Endodermal cell (in vitro differentiated cells): ENCODE data around the gene HSD11B2. TPM values are rescaled to one million over a fixed set of nuclear protein-coding genes. Genes with fewer than 3 reads are reported as not detected.

ENCODE experiments used
- DNase-seq: peaks from one replicate; pipeline ENCODE4 v3.0.0-alpha.2; 2017
- H3K27ac ChIP-seq: 2 replicates; pipeline ENCODE4 v1.5.1; 2013; ENCODE audit warnings: mild to moderate bottlenecking, low read depth, low read length, moderate library complexity
- H3K27me3 ChIP-seq: 2 replicates; pipeline ENCODE4 v1.6.1; 2013; ENCODE audit warnings: mild to moderate bottlenecking, low read length, moderate library complexity; ENCODE audit not compliant: insufficient read depth, control insufficient read depth, poor library complexity, severe bottlenecking
- H3K36me3 ChIP-seq: 2 replicates; pipeline ENCODE4 v1.7.0; 2013; ENCODE audit warnings: mild to moderate bottlenecking, low read length, moderate library complexity; ENCODE audit not compliant: control insufficient read depth, insufficient read depth
- H3K4me1 ChIP-seq: one replicate; pipeline ENCODE4 v1.7.0; 2013; ENCODE audit warnings: low read length; ENCODE audit not compliant: control insufficient read depth, insufficient read depth
- H3K4me3 ChIP-seq: 2 replicates; pipeline ENCODE4 v1.5.1; 2013; ENCODE audit warnings: mild to moderate bottlenecking, low read length, moderate library complexity
- H3K9ac ChIP-seq: 2 replicates; pipeline ENCODE4 v1.6.1; 2013; ENCODE audit warnings: mild to moderate bottlenecking, low read length, moderate library complexity; ENCODE audit not compliant: poor library complexity, severe bottlenecking; ENCODE audit errors: extremely low read depth
- H3K9me3 ChIP-seq: 2 replicates; pipeline ENCODE4 v1.6.1; 2013; ENCODE audit warnings: mild to moderate bottlenecking, low read length, moderate library complexity; ENCODE audit not compliant: control insufficient read depth
- H3K27ac Mint-ChIP-seq: 2 replicates; pipeline ENCODE4 v1.8.0; 2020; ENCODE audit warnings: mixed read lengths
- H3K27me3 Mint-ChIP-seq: 2 replicates; pipeline ENCODE4 v1.8.0; 2021; ENCODE audit warnings: mild to moderate bottlenecking, mixed read lengths; ENCODE audit not compliant: insufficient read depth
- H3K36me3 Mint-ChIP-seq: 2 replicates; pipeline ENCODE4 v1.8.0; 2020; ENCODE audit warnings: low read depth, mixed read lengths
- H3K4me1 Mint-ChIP-seq: 2 replicates; pipeline ENCODE4 v1.8.0; 2020; ENCODE audit warnings: mixed read lengths
- H3K4me3 Mint-ChIP-seq: 2 replicates; pipeline ENCODE4 v1.8.0; 2020; ENCODE audit warnings: mild to moderate bottlenecking, moderate library complexity, mixed read lengths
- H3K9me3 Mint-ChIP-seq: 2 replicates; pipeline ENCODE4 v1.8.0; 2020; ENCODE audit warnings: mild to moderate bottlenecking, mixed read lengths
- WGBS, 2 experiments: methylation state at CpG; one replicate each; pipeline versions ENCODE4 v1.1.5 to v1.1.7; 2013; ENCODE audit warnings: missing lambda C conversion rate in 2 of 2, mixed read lengths in 1 of 2; ENCODE audit not compliant: insufficient coverage in 1 of 2, insufficient read length in 1 of 2; 5-methylcytosine and 5-hydroxymethylcytosine counted together
- total RNA-seq, 2 donors: library from RNA; stranded (reverse); fragmentation: NEBNext Ultra II Directional in 1 of 2; extraction: Animal tissue kit (Norgen Biotek cat#: 25700) in 1 of 2; gene quantifications; 2 replicates in 1 of 2; 3 replicates in 1 of 2; pipeline ENCODE4 v1.2.1, GENCODE V29; 2021
- TF ChIP-seq, protein P1 (sequence below): fragments of 200-600 bp; sonication (generic); conservative IDR thresholded peaks from 2 replicates; pipeline ENCODE4 v1.5.0; 2021; ENCODE audit warnings: antibody characterized with exemption, mild to moderate bottlenecking

HSD11B2 gene
- total RNA-seq, 2 donors from 2014 or later, result 10.4 to 14.7 TPM

DNA sequence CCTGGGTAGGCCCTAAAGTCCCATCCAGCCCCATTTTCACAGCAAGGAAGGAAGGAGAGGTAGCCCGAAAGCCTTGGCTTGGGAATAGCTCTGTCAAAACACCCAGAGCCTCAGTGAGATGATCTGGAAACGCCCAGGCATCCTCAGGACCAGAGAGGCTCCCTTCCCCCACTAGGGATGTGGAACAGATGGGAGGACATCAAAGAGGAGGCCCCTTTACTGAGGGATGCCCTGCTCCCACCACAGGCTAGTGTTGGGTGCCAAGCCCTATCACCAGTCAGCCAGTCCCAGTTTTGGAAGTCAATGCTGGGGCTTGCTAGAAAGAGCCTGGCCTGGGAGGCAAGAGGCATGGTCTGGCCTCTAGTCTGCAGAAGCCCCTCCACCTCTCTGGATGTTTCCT lies 42.3 kb upstream of the HSD11B2 start:
- Histone ChIP-seq H3K27ac (no peak overlapping the region), H3K4me3 (no peak overlapping the region), H3K27me3 (peaks cover 19% of the 10 kb centered on the region), H3K9me3 (no peaks in the 10 kb centered on the region), H3K4me1 (peaks cover 5% of the 10 kb centered on the region), H3K36me3 (no peaks in the 10 kb centered on the region), H3K9ac (no peak overlapping the region)
- Mint-ChIP-seq H3K9me3 (no peaks in the 10 kb centered on the region), H3K4me3 (no peak overlapping the region), H3K27ac (no peak overlapping the region), H3K27me3 (peaks cover 53% of the 10 kb centered on the region), H3K36me3 (no peaks in the 10 kb centered on the region), H3K4me1 (no peaks in the 10 kb centered on the region)
- DNase-seq, result no peak
- WGBS, 2 experiments, result 80% methylated on average over 1 to 2 of the region's 2 CpGs
- TF ChIP-seq, protein P1, sequence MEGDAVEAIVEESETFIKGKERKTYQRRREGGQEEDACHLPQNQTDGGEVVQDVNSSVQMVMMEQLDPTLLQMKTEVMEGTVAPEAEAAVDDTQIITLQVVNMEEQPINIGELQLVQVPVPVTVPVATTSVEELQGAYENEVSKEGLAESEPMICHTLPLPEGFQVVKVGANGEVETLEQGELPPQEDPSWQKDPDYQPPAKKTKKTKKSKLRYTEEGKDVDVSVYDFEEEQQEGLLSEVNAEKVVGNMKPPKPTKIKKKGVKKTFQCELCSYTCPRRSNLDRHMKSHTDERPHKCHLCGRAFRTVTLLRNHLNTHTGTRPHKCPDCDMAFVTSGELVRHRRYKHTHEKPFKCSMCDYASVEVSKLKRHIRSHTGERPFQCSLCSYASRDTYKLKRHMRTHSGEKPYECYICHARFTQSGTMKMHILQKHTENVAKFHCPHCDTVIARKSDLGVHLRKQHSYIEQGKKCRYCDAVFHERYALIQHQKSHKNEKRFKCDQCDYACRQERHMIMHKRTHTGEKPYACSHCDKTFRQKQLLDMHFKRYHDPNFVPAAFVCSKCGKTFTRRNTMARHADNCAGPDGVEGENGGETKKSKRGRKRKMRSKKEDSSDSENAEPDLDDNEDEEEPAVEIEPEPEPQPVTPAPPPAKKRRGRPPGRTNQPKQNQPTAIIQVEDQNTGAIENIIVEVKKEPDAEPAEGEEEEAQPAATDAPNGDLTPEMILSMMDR, result no peak

DNA sequence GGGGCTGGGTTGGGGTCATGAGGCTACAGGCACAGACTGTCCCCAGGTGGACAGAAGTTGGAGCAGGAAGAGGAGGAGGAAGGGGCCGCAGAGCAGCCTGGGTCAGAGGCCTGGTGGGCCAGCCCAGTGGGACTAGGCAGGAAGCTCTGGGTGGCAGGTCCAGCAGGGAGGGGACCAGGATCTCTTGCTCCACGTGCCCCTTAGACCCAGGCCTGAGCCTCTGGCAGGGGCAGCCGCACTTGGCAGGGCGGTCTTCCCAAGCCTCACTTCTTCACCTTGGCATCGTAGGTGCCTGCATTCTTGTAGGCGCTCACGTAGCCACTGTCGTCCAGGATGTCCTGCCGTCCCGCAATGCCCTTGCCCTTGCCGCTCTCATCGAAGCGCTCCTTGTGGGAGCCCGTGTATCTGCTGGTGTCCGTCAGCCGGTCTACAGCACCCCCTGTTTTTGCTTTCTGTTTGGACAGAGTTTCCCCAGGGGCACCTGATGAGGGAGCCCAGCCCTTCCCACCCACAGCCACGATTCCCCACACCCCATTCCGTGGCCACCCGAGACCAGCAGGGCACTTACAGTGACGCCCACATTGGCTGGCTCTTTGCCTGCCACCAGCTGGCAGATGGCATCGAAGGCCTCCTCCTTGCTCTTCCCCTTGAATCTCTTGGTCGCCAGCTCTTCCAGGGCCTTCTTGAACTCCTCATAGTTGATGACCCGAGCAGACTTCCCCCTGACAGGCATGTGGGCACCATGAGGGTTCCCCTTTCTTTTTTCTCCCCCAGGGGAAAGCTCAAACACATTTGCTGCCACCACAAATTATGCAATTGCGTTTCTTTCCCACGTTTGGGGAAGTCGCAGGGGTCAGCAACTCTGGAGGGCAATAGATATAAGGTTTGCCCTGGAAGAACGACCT lies 40.8 kb upstream of the HSD11B2 start:
- Mint-ChIP-seq H3K27me3 (peaks cover 67% of the 10 kb centered on the region), H3K36me3 (no peaks in the 10 kb centered on the region), H3K4me3 (no peak overlapping the region), H3K9me3 (no peaks in the 10 kb centered on the region), H3K4me1 (peaks cover 3% of the 10 kb centered on the region), H3K27ac (no peak overlapping the region)
- Histone ChIP-seq H3K27ac (no peak overlapping the region), H3K27me3 (peaks cover 35% of the 10 kb centered on the region), H3K9ac (no peak overlapping the region), H3K4me3 (no peak overlapping the region), H3K9me3 (no peaks in the 10 kb centered on the region), H3K4me1 (peaks cover 5% of the 10 kb centered on the region), H3K36me3 (no peaks in the 10 kb centered on the region)
- DNase-seq, result no peak
- 91% methylated on average over 24 to 27 of the region's 27 CpGs for WGBS, 2 experiments
- TF ChIP-seq, protein P1, result no peak

DNA sequence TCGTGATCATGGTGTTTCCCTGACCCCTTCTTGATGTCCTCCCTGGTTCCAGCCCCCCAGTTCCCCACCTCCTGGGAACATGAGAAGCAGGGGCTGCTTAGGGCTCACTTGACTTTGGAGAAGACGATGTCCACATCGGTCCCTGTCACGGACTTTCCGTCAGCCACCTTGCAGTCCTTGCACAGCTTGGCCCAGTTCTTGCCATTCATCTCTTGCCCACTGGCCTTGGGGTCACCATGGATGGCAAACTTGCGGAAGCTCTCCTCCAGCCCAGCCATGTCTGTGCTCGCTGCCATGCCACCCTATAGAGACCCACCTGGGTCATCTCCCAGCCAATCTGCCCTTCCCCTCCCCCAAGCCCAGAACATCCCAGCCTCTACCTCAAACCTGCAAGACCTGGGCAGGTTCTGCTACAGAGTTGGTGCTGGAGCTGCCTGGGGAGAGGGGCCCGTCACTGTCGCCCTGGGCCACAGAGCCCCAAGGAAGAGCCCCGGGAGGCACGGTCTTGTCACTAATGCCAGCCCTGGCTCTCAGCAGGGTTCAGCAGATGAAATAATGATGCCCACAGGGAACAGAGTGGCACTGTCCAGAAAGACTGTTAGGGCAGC lies 40.0 kb upstream of the HSD11B2 start:
- Histone ChIP-seq H3K9ac (no peak overlapping the region), H3K4me3 (no peak overlapping the region), H3K36me3 (no peaks in the 10 kb centered on the region), H3K27me3 (peaks cover 42% of the 10 kb centered on the region), H3K4me1 (peaks cover 5% of the 10 kb centered on the region), H3K27ac (no peak overlapping the region), H3K9me3 (no peaks in the 10 kb centered on the region)
- H3K27me3 Mint-ChIP-seq, result peaks cover 68% of the 10 kb centered on the region
- no peak overlapping the region for H3K27ac Mint-ChIP-seq
- H3K4me3 Mint-ChIP-seq, result no peak overlapping the region
- DNase-seq, result no peak
- no peaks in the 10 kb centered on the region for H3K36me3 Mint-ChIP-seq
- H3K9me3 Mint-ChIP-seq, result no peaks in the 10 kb centered on the region
- peaks cover 3% of the 10 kb centered on the region for H3K4me1 Mint-ChIP-seq
- 96 to 98% methylated on average over 10 to 11 of the region's 11 CpGs for WGBS, 2 experiments
- TF ChIP-seq, protein P1, result no peak
